Adrenal gland (tissue), 12 donors: ENCODE data around the gene LMF1. TPM values are rescaled to one million over a fixed set of nuclear protein-coding genes. Genes with fewer than 3 reads are reported as not detected.
A peak's percentile ranks its signal among the peaks of the same experiment; 100 is the strongest.

Experiments used
- DNase-seq, 7 donors: peaks; one replicate each; pipeline ENCODE4 v3.0.0-alpha.2; 2019 to 2020
- H3K27ac ChIP-seq, 5 donors: fragments of 200-600 bp; sonication (generic) in 4 of 5; 1 replicate in 3 of 5; 2 replicates in 2 of 5; pipeline versions ENCODE4 v1.5.1 to v1.8.0; 2016 to 2020; ENCODE audit warnings: mild to moderate bottlenecking in 1 of 5
- H3K27me3 ChIP-seq: fragments of 200-600 bp; 2 replicates; pipeline ENCODE4 v1.8.0; 2021
- H3K36me3 ChIP-seq, 2 donors: fragments of 200-600 bp; replicated peaks in 1 of 2; 1 replicate in 1 of 2; 2 replicates in 1 of 2; pipeline versions ENCODE4 v1.5.1 to v1.8.0; 2018 to 2022
- H3K4me1 ChIP-seq, 2 donors: fragments of 200-600 bp; replicated peaks in 1 of 2; 1 replicate in 1 of 2; 2 replicates in 1 of 2; pipeline versions ENCODE4 v1.5.1 to v1.8.0; 2018 to 2021
- H3K4me3 ChIP-seq, 4 donors: fragments of 200-600 bp; sonication (generic) in 3 of 4; one replicate each; pipeline ENCODE4 v1.5.1; 2016 to 2018
- H3K9me3 ChIP-seq, 3 donors: fragments of 200-600 bp; sonication (generic) in 1 of 3; replicated peaks in 1 of 3; 1 replicate in 2 of 3; 2 replicates in 1 of 3; pipeline versions ENCODE4 v1.5.1 to v1.8.0; 2016 to 2021
- POLR2A ChIP-seq, 2 donors: fragments of 450-650 bp; IDR thresholded peaks; one replicate each; pipeline ENCODE4 v1.6.1; 2017; ENCODE audit warnings: antibody characterized with exemption in 2 of 2, mild to moderate bottlenecking in 2 of 2, moderate library complexity in 1 of 2
- WGBS, 4 donors: extraction: QIAGEN DNeasy Blood & Tissue Kit in 2 of 4; methylation state at CpG; one replicate each; pipeline versions ENCODE4 v1.1.5 to v1.1.7; 2013 to 2017; 5-methylcytosine and 5-hydroxymethylcytosine counted together
- intact Hi-C, 2 donors: fragments of 100-400 bp; cut with DNase I; formaldehyde crosslinking; loops; one replicate each; pipeline versions ENCODE4 v1.14.1 to v1.15.0; 2022 to 2023
- polyA plus RNA-seq, 3 donors: library from polyadenylated mRNA; stranded (reverse); fragments of 200-250 nt in 2 of 3; fragments of 350-450 nt in 1 of 3; fragmentation: Illumina TruSeq in 1 of 3; extraction: RNeasy Lipid Tissue Mini Kit (QIAGEN cat#74804) in 1 of 3; gene quantifications; one replicate each; pipeline ENCODE4 v1.2.3, GENCODE V29; 2013 to 2014
- total RNA-seq, 9 donors: library from RNA; depleted of rRNA in 4 of 9; stranded (reverse); fragments of >200 nt in 4 of 9; fragments of 120-200 nt in 1 of 9; fragmentation: NEBNext Ultra II Directional in 1 of 9; extraction: Animal tissue kit (Norgen Biotek cat#: 25700) in 1 of 9; gene quantifications; one replicate each; pipeline versions ENCODE4 v1.1.0 to v1.2.4, GENCODE V29; 2013 to 2023
- TF ChIP-seq, protein P1 (sequence below), 6 experiments: fragments of 450-650 bp in 4 of 6; fragments of 200-600 bp in 2 of 6; sonication (generic) in 1 of 6; IDR thresholded peaks; 1 replicate in 5 of 6; 2 replicates in 1 of 6; pipeline versions ENCODE4 v1.5.1 to v1.8.0; 2016 to 2021; ENCODE audit warnings: antibody characterized with exemption in 6 of 6, mild to moderate bottlenecking in 2 of 6, moderate library complexity in 1 of 6
- donor health status: healthy with polysubstance abuse.
- donor health status: Bipolar disorder and iron deficiency.
- donor health status: DM: yes; HTN: yes; CAD: no.
- donor health status: DM: no; HTN: no; CAD: no.
- donor health status: DM: no; HTN: no; CAD: no.
- donor health status: DM: yes; HTN: yes; CAD: no.

Gene LMF1
- total and polyA plus RNA-seq, 12 donors = 10.5 to 101 (median 36.3) TPM

DNA sequence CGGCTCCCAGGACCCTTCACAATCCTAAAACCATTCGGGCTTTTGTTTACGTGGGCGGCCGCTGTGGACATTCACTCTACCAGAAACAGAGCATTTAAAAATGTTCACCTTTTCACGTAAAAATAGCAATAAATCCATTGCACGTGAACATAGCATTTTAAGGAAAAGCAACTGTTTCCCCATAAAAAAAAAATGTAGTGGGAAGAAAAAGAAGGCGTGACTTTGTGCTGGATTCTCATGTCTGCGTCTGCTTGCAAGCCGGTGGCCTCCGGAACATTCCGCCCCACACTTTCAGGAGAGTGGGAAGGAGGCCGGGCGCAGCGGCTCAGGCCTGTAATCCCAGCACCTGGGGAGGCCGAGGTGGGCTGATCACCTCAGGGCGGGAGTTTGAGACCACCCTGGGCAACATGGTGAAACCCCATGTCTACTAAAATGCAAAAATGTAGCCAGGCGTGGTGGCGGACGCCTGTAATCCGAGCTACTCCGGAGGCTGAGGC is 156.8 kb downstream of the LMF1 start:
- Histone ChIP-seq H3K27ac (no peak overlapping the region), H3K4me3 (peak overlapping the region in 1 of 4 donors; percentile 39), H3K4me1 (peaks cover 0 to 5% of the 10 kb centered on the region in 2 donors), H3K27me3 (peaks cover 28% of the 10 kb centered on the region), H3K9me3 (no peaks in the 10 kb centered on the region), H3K36me3 (no peaks in the 10 kb centered on the region)
- intact Hi-C loops = loop anchor here (2.0 to 5.0 kb wide), 2 partner anchors 241 to 243 kb away; no protein-coding TSS in a partner anchor
- no peak for DNase-seq
- TF ChIP-seq POLR2A (IDR thresholded peaks at IDR 0.05) = no peak
- TF ChIP-seq, protein P1, sequence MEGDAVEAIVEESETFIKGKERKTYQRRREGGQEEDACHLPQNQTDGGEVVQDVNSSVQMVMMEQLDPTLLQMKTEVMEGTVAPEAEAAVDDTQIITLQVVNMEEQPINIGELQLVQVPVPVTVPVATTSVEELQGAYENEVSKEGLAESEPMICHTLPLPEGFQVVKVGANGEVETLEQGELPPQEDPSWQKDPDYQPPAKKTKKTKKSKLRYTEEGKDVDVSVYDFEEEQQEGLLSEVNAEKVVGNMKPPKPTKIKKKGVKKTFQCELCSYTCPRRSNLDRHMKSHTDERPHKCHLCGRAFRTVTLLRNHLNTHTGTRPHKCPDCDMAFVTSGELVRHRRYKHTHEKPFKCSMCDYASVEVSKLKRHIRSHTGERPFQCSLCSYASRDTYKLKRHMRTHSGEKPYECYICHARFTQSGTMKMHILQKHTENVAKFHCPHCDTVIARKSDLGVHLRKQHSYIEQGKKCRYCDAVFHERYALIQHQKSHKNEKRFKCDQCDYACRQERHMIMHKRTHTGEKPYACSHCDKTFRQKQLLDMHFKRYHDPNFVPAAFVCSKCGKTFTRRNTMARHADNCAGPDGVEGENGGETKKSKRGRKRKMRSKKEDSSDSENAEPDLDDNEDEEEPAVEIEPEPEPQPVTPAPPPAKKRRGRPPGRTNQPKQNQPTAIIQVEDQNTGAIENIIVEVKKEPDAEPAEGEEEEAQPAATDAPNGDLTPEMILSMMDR (IDR thresholded peaks at IDR 0.05) = no peak
- WGBS, 4 donors = 55 to 66% (median 60%) methylated on average over 22 of the region's 22 CpGs

DNA sequence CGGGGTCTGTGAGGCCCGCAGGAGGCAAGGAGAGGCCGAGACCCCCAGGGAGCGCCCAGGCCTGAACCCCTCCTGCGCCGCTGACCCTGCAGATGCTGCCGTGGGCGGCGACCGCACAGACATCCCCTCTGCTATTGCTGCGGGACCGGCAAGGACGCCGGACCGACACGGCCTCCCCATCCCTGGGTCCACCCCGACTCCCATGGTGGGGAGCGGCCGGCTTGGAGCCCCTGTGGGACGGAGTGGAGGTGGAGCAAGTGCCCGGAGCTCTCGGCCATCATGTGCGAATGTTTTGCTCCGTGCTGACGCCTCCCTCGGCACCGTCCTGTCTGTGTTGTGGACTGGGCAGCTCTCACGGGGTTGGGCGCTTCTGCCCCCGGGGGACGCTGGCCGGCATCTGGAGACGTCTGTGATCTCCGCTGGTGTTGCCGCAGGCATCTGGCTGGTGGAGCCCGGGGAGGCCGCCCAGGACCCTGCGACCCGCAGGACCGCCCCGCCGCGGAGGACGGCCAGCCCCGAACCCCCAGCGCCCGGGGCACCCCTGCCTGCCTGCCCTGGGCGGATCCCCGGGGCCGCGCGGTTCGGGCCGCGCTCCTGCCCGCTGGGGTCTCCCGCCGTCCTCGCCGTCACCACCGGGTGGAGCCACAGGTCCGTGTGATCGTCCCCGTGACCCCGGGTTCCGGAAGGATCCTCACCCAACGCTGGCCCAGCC is 157.4 kb downstream of the LMF1 start:
- Histone ChIP-seq H3K4me1 (peaks cover 0 to 5% of the 10 kb centered on the region in 2 donors), H3K27ac (no peak overlapping the region), H3K27me3 (peaks cover 28% of the 10 kb centered on the region), H3K4me3 (peak overlapping the region in 1 of 4 donors; percentile 39), H3K9me3 (no peaks in the 10 kb centered on the region), H3K36me3 (no peaks in the 10 kb centered on the region)
- intact Hi-C loops = loop anchor here in 1 of 2 donors (5.0 kb wide), 1 partner anchor 244 kb away; no protein-coding TSS in a partner anchor
- WGBS, 4 donors = 1 to 19% (median 9%) methylated on average over 11 to 67 of the region's 67 CpGs
- no peak for TF ChIP-seq POLR2A (IDR thresholded peaks at IDR 0.05)
- TF ChIP-seq, protein P1 (IDR thresholded peaks at IDR 0.05) = peak in 5 of 6 experiments; percentile 42 to 82 (median 57)
- peak in 5 of 7 donors; percentile 50 to 62 (median 57) for DNase-seq

DNA sequence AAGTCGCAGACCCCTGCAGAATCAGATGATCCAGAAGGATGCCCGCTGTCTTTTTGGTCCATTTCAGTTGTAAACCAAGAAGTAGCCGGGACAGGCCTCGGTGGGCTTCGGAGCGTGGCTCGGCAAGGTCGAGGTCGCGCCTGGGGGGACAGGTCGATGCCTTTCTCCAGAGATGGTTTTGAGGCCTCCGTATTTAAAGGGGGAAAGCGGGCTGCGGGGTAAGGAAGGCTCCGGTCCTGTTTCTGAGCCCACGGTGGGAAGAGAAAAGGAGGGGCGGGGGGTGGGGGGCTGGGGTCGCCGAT is 162.7 kb downstream of the LMF1 start:
- Histone ChIP-seq H3K9me3 (no peaks in the 10 kb centered on the region), H3K36me3 (no peaks in the 10 kb centered on the region), H3K27ac (no peak overlapping the region), H3K27me3 (peaks cover 2% of the 10 kb centered on the region), H3K4me1 (peaks cover 0 to 9% of the 10 kb centered on the region in 2 donors), H3K4me3 (peak overlapping the region in 2 of 4 donors; percentile 79 to 82)
- intact Hi-C loops = no loop called here
- 16 to 29% (median 23%) methylated on average over 8 to 19 of the region's 19 CpGs for WGBS, 4 donors
- no peak for DNase-seq
- no peak for TF ChIP-seq POLR2A (IDR thresholded peaks at IDR 0.05)
- TF ChIP-seq, protein P1 (IDR thresholded peaks at IDR 0.05) = no peak

DNA sequence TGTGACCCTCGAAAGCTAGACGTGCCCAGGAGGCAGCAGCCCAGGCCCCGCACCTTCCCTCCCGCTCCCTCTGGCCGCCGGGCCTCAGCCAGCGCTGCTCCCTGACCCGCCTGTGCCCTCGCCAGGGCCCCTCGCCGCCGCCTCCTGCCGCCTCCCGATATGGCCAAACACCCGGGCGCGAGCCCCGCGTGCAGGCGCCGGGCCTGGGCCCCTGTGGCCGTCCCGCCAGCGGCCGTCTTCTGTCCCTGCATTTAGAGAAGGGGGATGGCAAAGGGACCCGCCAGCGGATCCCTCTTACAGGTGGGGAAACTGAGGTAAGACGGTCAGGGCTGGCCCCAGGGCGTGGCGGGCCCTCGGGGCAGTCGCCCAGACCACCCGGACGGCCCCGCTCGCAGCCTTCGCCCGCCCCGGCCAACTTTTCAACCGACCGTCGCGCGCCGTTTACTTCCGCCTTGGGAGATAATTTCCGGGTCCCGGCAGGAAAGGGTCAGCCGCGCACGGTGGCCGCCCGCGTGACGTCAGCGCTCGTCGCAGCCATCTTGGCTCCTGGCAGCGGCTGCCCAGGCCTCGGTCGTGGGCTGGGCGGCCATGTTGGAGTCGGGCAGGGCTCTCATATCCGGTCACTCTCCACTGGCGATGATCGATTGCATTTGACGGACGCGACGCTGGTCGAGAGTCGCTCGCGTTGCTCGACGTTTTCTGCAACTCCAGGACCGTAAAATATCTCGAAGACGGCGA is 163.3 kb downstream of the LMF1 start:
- Histone ChIP-seq H3K36me3 (no peaks in the 10 kb centered on the region), H3K27me3 (peaks cover 2% of the 10 kb centered on the region), H3K4me3 (peak overlapping the region in 3 of 4 donors; percentile 33 to 82 (median 79)), H3K27ac (peak overlapping the region in 4 of 5 donors; percentile 79 to 87 (median 85)), H3K4me1 (peaks cover 0 to 9% of the 10 kb centered on the region in 2 donors), H3K9me3 (no peaks in the 10 kb centered on the region)
- peak; percentile 92 to 96 (median 94) for DNase-seq
- 4 to 30% (median 22%) methylated on average over 14 to 80 of the region's 80 CpGs for WGBS, 4 donors
- TF ChIP-seq, protein P1 (IDR thresholded peaks at IDR 0.05) = no peak
- TF ChIP-seq POLR2A (IDR thresholded peaks at IDR 0.05) = peak; percentile 36 to 76
- intact Hi-C loops = no loop called here
